ENCODE results near the gene GPR150. TPM values are rescaled to one million over a fixed set of nuclear protein-coding genes. Genes with fewer than 3 reads are reported as not detected.

Gene GPR150
- total RNA-seq, 1 experiment from 2014 or later, result 0.54 TPM

DNA sequence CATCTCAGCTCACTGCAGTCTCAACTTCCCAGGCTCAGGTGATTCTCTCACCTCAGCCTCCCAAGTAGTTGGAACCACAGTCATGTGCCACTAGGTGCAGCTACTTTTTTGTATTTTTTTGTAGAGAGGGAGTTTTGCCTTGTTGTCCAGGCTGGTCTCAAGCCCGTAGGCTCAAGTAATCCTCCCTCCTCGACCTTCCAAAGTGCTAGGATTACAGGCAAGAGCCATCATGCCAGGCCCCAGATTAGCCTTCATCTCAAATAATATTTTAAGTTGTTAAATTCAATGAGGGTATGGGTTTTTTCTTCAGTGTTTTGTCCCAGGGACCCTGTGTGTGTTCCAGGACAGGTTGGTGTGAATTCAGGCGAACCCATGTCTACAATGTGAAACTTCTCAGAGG, 14.2 kb downstream of the GPR150 start:
- Histone ChIP-seq H3K4me1 (ENCODE audit: control insufficient read depth, insufficient read depth, low read length) (0 out of 2 replicates have a peak, but pooled peaks cover 4% of the 10 kb centered on the region), H3K9me3 (ENCODE audit: control insufficient read depth, insufficient read depth, low read depth, low read length) (no peaks in the 10 kb centered on the region), H3K36me3 (ENCODE audit: control insufficient read depth, insufficient read depth, low read length) (no peaks in the 10 kb centered on the region), H3K27me3 (ENCODE audit: control insufficient read depth, insufficient read depth, low read length) (no peaks in the 10 kb centered on the region), H3K27ac (ENCODE audit: low read length) (no peak overlapping the region), H3K4me3 (ENCODE audit: low read depth in 2 of 2, low read length in 2 of 2) (no peak overlapping the region)
- in situ Hi-C loops (cut with HindIII; ENCODE audit: low pct_unique_long_range_greater_than_20kb, low sequenced_read_pairs), result no loop called here
- no TSS peak for BruUV-seq (replicated peaks)
- ATAC-seq (no peak), DNase-seq (ENCODE audit: low read depth, low spot score) (no peak)
- POLR2A ChIA-PET, result no interaction called here
- intact Hi-C loops (cut with micrococcal nuclease; ENCODE audit: unreplicated experiment), result no loop called here
- TF ChIP-seq SIN3A (IDR thresholded peaks at IDR 0.05; ENCODE audit: borderline replicate concordance, insufficient read depth, low read depth, low read length) (no peak), TCF7L2 (IDR thresholded peaks at IDR 0.05; ENCODE audit: low read depth, low read length) (no peak), CTCF (IDR thresholded peaks at IDR 0.05) (no peak), POLR2AphosphoS5 (IDR thresholded peaks at IDR 0.05; ENCODE audit: low read depth, low read length) (no peak), REST (IDR thresholded peaks at IDR 0.05; ENCODE audit: insufficient read depth in 1 of 2, low read depth in 2 of 2, low read length in 1 of 2) (no peak)
- CTCF ChIA-PET, result no interaction called here

- ChIA-PET CTCF (no interaction called here), POLR2A (no interaction called here)
- TF ChIP-seq SIN3A (IDR thresholded peaks at IDR 0.05; ENCODE audit: borderline replicate concordance, insufficient read depth, low read depth, low read length) (no peak), REST (IDR thresholded peaks at IDR 0.05; ENCODE audit: insufficient read depth in 1 of 2, low read depth in 2 of 2, low read length in 1 of 2) (no peak), TCF7L2 (IDR thresholded peaks at IDR 0.05; ENCODE audit: low read depth, low read length) (no peak), CTCF (IDR thresholded peaks at IDR 0.05) (no peak), POLR2AphosphoS5 (IDR thresholded peaks at IDR 0.05; ENCODE audit: low read depth, low read length) (no peak)
- Histone ChIP-seq H3K27ac (ENCODE audit: low read length) (no peak overlapping the region), H3K36me3 (ENCODE audit: control insufficient read depth, insufficient read depth, low read length) (no peaks in the 10 kb centered on the region), H3K27me3 (ENCODE audit: control insufficient read depth, insufficient read depth, low read length) (no peaks in the 10 kb centered on the region), H3K4me1 (ENCODE audit: control insufficient read depth, insufficient read depth, low read length) (no peaks in the 10 kb centered on the region), H3K9me3 (ENCODE audit: control insufficient read depth, insufficient read depth, low read depth, low read length) (no peaks in the 10 kb centered on the region), H3K4me3 (ENCODE audit: low read depth in 2 of 2, low read length in 2 of 2) (no peak overlapping the region)
- no TSS peak for BruUV-seq (replicated peaks)
- intact Hi-C loops (cut with micrococcal nuclease; ENCODE audit: unreplicated experiment) (no loop called here), in situ Hi-C loops (cut with HindIII; ENCODE audit: low pct_unique_long_range_greater_than_20kb, low sequenced_read_pairs) (no loop called here)
- no peak for DNase-seq (ENCODE audit: low read depth, low spot score)
- no peak for ATAC-seq
Observed at GRCh38 chr5:95638632-95639031, 18.7 kb downstream of the GPR150 start.
